Suppressor macrophage treated with lipopolysaccharide for 4 hours (primary cell): ENCODE results near the gene COX19.

ENCODE experiments used
- DNase-seq: peaks from one replicate; pipeline ENCODE4 v3.0.0-alpha.2; 2020

Gene COX19

GRCh38 chr7:922334-923107 lies 52.8 kb downstream of the COX19 start:
- no peak for DNase-seq

DNA sequence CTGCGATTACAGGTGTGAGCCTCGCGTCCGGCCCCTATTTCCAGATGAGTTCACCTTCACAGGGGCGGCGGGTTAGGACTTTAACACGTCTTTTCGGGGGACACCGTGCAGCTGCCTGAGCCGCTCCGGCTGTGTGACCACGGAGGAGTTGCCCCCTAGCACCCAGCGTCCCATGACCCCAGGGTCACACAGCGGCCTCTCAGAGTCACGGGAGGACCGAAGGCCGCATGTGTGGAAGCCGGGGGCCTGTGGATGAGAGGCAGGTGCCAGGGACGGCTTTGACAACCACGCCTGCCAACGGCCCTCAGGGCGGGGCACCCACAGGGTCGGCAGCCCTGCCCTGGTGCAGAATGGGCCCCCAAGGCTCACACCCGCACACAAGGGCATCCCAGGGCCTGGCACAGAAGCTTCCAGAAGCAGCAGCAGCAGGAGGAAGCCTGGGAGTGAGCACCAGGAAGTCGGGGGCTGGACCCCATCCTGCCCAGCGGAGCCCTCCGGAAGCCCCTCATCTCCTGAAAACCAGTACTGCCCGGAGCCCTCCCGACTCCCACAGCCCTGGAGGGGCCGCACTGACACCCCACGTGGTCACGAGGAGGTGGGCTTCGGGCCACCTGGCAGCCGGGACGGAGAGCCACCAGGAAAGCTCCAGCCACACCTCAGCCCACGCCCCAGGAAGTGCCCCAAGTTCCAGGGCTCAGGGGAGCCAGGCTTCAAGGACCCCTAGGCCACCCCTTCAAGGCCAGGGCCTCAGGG lies 53.6 kb downstream of the COX19 start:
- DNase-seq: no peak

GRCh38 chr7:921071-921461 lies 54.3 kb downstream of the COX19 start:
- DNase-seq: no peak

DNA sequence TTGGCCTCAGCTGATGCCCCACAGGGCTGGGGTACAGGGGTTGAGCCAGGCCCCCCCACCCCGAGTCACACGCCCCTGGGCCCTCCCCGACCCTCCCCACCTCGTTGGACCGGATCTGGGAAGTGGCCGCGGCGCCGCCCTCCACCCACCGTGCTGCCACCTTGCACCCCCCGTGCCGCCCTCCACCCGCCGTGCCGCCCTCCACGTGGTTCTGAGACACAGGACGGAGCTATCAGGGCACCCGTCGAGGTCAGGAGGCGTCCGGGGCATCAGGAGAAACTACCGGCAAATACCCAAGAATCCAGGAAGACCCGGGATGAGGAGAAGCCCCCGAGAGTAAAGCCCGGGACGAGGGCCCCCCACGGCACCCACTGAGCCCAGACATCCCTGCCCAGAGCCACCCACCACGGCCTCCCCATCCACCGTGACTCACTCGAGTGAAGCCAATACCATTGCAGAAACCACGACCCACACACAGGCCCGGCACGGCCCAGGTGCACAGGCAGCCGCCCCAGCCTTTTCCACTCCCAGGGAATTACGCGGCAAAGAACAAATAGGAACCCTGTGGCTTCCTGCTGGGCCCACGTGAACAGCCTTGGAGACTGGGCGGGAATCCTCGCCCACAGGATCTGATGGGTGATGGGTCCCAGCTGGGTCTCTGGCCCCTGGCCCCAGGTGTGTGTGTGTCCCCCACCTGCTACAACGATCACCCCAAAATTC lies 54.8 kb downstream of the COX19 start:
- DNase-seq: no peak

- DNase-seq: no peak
Observed at GRCh38 chr7:919924-920341, 55.4 kb downstream of the COX19 start.

DNA sequence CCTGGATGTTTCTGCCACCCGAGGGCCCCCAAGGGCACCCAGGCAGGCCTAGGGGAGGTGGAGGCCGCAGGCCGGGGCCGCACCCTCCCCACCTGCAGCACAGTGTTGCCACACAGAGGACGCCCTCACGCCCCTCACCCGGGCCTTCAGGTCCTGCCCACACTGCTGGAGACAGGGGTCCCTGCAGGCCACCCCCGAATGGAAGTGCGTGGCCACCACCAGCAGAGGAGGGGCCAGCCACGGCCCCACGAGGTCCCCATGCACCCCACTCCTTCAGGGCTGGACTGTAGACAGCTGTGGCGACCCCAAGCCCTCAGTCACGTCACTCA lies 56.3 kb downstream of the COX19 start:
- DNase-seq: no peak

GRCh38 chr7:918441-919113 lies 56.8 kb downstream of the COX19 start:
- no peak for DNase-seq

GRCh38 chr7:918118-918425 lies 57.3 kb downstream of the COX19 start:
- DNase-seq: no peak

DNA sequence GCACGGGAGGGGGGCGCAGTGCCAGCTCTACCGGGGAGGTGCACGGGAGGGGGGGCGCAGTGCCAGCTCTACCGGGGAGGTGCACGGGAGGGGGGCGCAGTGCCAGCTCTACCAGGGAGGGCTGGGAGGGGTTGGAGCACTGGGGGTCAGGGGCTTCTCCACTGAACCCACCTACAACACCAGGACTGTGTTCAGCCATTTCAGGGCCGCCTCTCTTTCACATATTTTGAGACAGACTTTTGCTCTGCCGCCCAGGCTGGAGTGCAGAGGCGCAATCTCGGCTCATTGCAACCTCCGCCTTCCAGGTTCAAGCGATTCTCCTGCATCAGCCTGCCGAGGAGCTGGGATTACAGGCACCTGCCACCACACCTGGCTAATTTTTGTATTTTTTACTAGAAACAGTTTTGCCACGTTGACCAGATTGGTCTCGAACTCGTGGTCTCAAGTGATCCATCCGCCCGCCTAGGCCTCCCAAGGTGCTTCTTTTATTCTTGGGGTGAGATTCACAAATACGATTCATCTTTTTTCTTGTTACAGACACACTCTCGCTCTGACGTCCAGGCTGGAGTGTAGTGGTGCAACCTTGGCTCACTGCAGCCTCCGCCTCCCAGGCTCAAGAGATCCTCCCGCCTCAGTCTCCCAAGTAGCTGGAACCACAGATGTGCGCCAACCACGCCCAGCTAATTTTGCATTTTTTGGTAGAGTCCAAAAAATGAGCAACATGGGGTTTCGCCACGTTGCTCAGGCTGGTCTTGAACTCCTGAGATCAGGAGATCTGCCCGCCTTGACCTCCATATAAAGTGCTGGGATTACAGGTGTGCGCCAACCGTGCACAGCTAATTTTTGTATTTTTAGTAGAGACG lies 57.9 kb downstream of the COX19 start:
- no peak for DNase-seq

DNA sequence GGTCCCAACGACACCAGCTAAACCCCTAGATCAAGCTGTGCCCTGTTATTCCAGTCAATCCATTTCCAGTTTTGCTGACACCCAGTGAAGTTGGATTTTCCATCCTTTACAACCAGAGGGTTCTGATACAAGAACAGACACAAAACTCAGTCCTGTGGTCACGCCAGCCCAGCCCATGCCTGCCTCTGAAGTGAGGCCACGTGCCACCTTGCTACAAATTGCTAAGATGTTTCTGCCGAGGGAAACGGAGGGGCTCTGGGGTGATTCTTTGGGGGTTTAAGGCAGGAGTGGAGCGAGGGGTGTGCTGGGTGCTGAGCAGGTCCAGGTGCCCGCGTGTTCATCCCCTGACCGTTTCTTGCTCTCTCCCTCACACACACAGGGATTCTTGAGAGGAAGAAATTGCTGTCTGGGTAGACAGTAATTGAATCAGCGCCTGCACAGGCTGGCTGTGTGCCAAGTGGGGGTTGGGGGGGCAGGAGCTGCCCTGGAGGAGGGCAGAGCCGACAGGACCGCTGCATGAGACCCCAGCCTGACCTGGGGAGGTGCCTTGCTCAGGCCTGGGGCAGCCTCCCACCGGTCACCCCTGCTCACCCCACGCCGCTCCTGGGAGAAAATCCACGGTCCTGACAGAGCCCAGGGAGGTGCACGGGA lies 58.9 kb downstream of the COX19 start:
- DNase-seq: no peak
